Measurements from ENCODE around the gene MEIOB.

- TF ChIP-seq ZFP30 (CRISPR knock-in tag; IDR thresholded peaks at IDR 0.05) (no peak), CREB5 (CRISPR knock-in tag; IDR thresholded peaks at IDR 0.05; ENCODE audit: low read depth) (no peak), ARNTL (CRISPR knock-in tag; IDR thresholded peaks at IDR 0.05; ENCODE audit: borderline replicate concordance, low read depth) (no peak), POU6F1 (CRISPR knock-in tag; IDR thresholded peaks at IDR 0.05; ENCODE audit: borderline replicate concordance, low read depth) (no peak), PATZ1 (CRISPR knock-in tag; IDR thresholded peaks at IDR 0.05; ENCODE audit: borderline replicate concordance) (no peak), PPARA (CRISPR knock-in tag; IDR thresholded peaks at IDR 0.05; ENCODE audit: borderline replicate concordance) (no peak), TOX (CRISPR knock-in tag; IDR thresholded peaks at IDR 0.05; ENCODE audit: borderline replicate concordance) (no peak), ESRRG (CRISPR knock-in tag; IDR thresholded peaks at IDR 0.05) (no peak), SNAI2 (CRISPR knock-in tag; IDR thresholded peaks at IDR 0.05) (no peak), TSHZ2 (CRISPR knock-in tag; IDR thresholded peaks at IDR 0.05) (no peak), OSR1 (CRISPR knock-in tag; IDR thresholded peaks at IDR 0.05) (no peak), ZFP3 (CRISPR knock-in tag; IDR thresholded peaks at IDR 0.05) (no peak), ZC3H10 (CRISPR knock-in tag; IDR thresholded peaks at IDR 0.05) (no peak)
Observed at GRCh38 chr16:1874854-1875253, 2.9 kb upstream of the MEIOB start.
